ENCODE results near the gene ATG4C.

ATG4C gene

GRCh38 chr1:62849031-62849430 lies 65.1 kb downstream of the ATG4C start:
- DNase-seq = no peak

GRCh38 chr1:62852253-62852652 lies 68.3 kb downstream of the ATG4C start:
- no peak for DNase-seq

- no peak for DNase-seq
Measured at GRCh38 chr1:62856960-62857359, 73.0 kb downstream of the ATG4C start.

GRCh38 chr1:62869217-62869754 lies 85.4 kb downstream of the ATG4C start:
- no peak for DNase-seq

GRCh38 chr1:62870148-62870547 lies 86.2 kb downstream of the ATG4C start:
- DNase-seq = no peak

- DNase-seq = no peak
Measured at GRCh38 chr1:62875676-62876075, 91.7 kb downstream of the ATG4C start.

- no peak for DNase-seq
Measured at GRCh38 chr1:62876535-62876934, 92.6 kb downstream of the ATG4C start.

- no peak for DNase-seq
Measured at GRCh38 chr1:62877579-62877978, 93.6 kb downstream of the ATG4C start.

GRCh38 chr1:62879962-62880361 lies 96.0 kb downstream of the ATG4C start:
- DNase-seq = no peak

- DNase-seq = no peak
Measured at GRCh38 chr1:62882201-62883104, 98.5 kb downstream of the ATG4C start.

- no peak for DNase-seq
Measured at GRCh38 chr1:62884156-62884740, 100.3 kb downstream of the ATG4C start.

GRCh38 chr1:62887799-62888507 lies 104.0 kb downstream of the ATG4C start:
- no peak for DNase-seq

GRCh38 chr1:62891956-62892562 lies 108.1 kb downstream of the ATG4C start:
- no peak for DNase-seq

- DNase-seq = no peak
Measured at GRCh38 chr1:62897788-62898187, 113.9 kb downstream of the ATG4C start.

GRCh38 chr1:62900566-62900965 lies 116.6 kb downstream of the ATG4C start:
- DNase-seq = no peak

- no peak for DNase-seq
Measured at GRCh38 chr1:62901650-62902049, 117.7 kb downstream of the ATG4C start.

- no peak for DNase-seq
Measured at GRCh38 chr1:62903522-62903921, 119.6 kb downstream of the ATG4C start.

- DNase-seq = no peak
Measured at GRCh38 chr1:62903982-62904855, 120.3 kb downstream of the ATG4C start.

- no peak for DNase-seq
Measured at GRCh38 chr1:62904856-62905225, 120.9 kb downstream of the ATG4C start.

- DNase-seq = no peak
Measured at GRCh38 chr1:62905309-62905708, 121.4 kb downstream of the ATG4C start.

GRCh38 chr1:62905872-62906271 lies 121.9 kb downstream of the ATG4C start:
- DNase-seq = no peak

- DNase-seq = no peak
Measured at GRCh38 chr1:62906428-62906886, 122.5 kb downstream of the ATG4C start.
